Astrocyte (in vitro differentiated cells and primary cell): Measurements from ENCODE around the gene KRTAP17-1.

Source experiments
- CTCF ChIP-seq: IDR thresholded peaks from 2 replicates; pipeline ENCODE4 v1.5.1; 2011; ENCODE audit warnings: low read depth, mild to moderate bottlenecking, inconsistent platforms, low read length, moderate library complexity; ENCODE audit not compliant: insufficient read depth
- EZH2 ChIP-seq: IDR thresholded peaks from 2 replicates; pipeline ENCODE4 v1.6.1; 2012; ENCODE audit warnings: mild to moderate bottlenecking, low read length, inconsistent platforms; ENCODE audit not compliant: insufficient read depth

DNA sequence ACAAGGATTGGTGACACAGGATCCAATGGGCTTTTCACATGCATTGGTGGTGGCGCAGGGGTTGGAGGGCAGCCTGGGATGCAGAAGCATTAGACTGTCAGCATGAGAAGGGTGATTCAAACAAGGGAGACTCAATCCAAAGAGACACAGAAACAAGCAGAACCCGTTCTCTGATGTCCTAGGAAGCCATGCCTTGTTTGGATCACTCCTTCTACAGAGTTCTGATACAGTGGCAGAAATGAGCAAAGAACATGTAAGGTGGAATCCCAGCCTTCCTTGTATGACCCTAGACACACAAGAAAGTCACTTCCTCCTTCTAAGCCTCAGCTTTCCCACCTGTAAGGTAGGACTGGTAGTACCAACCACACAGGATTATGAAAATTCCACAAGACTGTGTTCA, 48.4 kb upstream of the KRTAP17-1 start:
- TF ChIP-seq CTCF, result no peak
- TF ChIP-seq EZH2, result no peak
